Activated CD8-positive, alpha-beta T cell treated with anti-CD3 and anti-CD28 coated beads for 36 hours (primary cell): ENCODE data around the gene TMEM158. TPM values are rescaled to one million over a fixed set of nuclear protein-coding genes. Genes with fewer than 3 reads are reported as not detected.

Experiments used
- ATAC-seq: fragments of 200-7000 bp; cut with Tn5 transposase; one replicate; pipeline ENCODE4 v1.10.0; 2021; ENCODE audit warnings: mild to moderate bottlenecking, moderate library complexity
- CTCF ChIA-PET: fragments of 350-600 bp; sonication (Branson Sonifier 250); formaldehyde crosslinking; loops from one replicate; lab custom pipeline; 2021; ENCODE audit warnings: antibody characterized with exemption; lab: Charles Lee
- POLR2A ChIA-PET: fragments of 350-600 bp; sonication (Branson Sonifier 250); formaldehyde crosslinking; loops from one replicate; lab custom pipeline; 2021; ENCODE audit warnings: antibody characterized with exemption; lab: Charles Lee
- DNase-seq: peaks from one replicate; pipeline ENCODE4 v3.0.0-alpha.2; 2020
- H3K27ac Mint-ChIP-seq: one replicate; pipeline ENCODE4 v1.8.0; 2021; ENCODE audit warnings: mild to moderate bottlenecking, mixed read lengths
- H3K27me3 Mint-ChIP-seq: one replicate; pipeline ENCODE4 v1.8.0; 2021; ENCODE audit warnings: mixed read lengths
- H3K36me3 Mint-ChIP-seq: one replicate; pipeline ENCODE4 v1.8.0; 2021; ENCODE audit warnings: low read depth, mixed read lengths
- H3K4me1 Mint-ChIP-seq: one replicate; pipeline ENCODE4 v1.8.0; 2021; ENCODE audit warnings: low read depth, mixed read lengths
- H3K4me3 Mint-ChIP-seq: one replicate; pipeline ENCODE4 v1.8.0; 2021; ENCODE audit warnings: mild to moderate bottlenecking, moderate library complexity, mixed read lengths
- H3K9me3 Mint-ChIP-seq: one replicate; pipeline ENCODE4 v1.8.0; 2021; ENCODE audit warnings: mixed read lengths
- CTCF ChIP-seq: fragments of 200-600 bp; IDR thresholded peaks from one replicate; pipeline ENCODE4 v1.8.0; 2022; ENCODE audit warnings: antibody characterized with exemption, mild to moderate bottlenecking
- intact Hi-C: fragments of 100-400 bp; cut with micrococcal nuclease; formaldehyde crosslinking; loops from one replicate; pipeline ENCODE4 v1.10.0; 2022
- total RNA-seq, 2 experiments: library from RNA; stranded (reverse); gene quantifications; one replicate each; pipeline ENCODE4 v1.2.3, GENCODE V29; 2021

The TMEM158 gene
- total RNA-seq, 2 experiments from 2014 or later: not detected

GRCh38 chr3:45235409-45235808 lies 9.3 kb upstream of the TMEM158 start:
- intact Hi-C loops: no loop called here
- no peak overlapping the region for H3K4me3 Mint-ChIP-seq
- CTCF ChIA-PET: no interaction called here

GRCh38 chr3:45234250-45234649 lies 8.2 kb upstream of the TMEM158 start:
- POLR2A ChIA-PET: no interaction called here
- DNase-seq (peak; percentile 8), ATAC-seq (peak; percentile 62)
- CTCF ChIA-PET: interaction anchor here (1.3 kb wide), 1 partner anchor 194 kb away, joined by 4 read pairs; no protein-coding TSS in a partner anchor
- peaks cover 20% of the 10 kb centered on the region for H3K27me3 Mint-ChIP-seq
- peaks cover 6% of the 10 kb centered on the region for H3K9me3 Mint-ChIP-seq
- H3K36me3 Mint-ChIP-seq: no peaks in the 10 kb centered on the region
- H3K4me1 Mint-ChIP-seq: no peaks in the 10 kb centered on the region
- H3K4me3 Mint-ChIP-seq: no peak overlapping the region
- H3K27ac Mint-ChIP-seq: no peak overlapping the region
- no peak for TF ChIP-seq CTCF
- intact Hi-C loops: no loop called here

More at GRCh38 chr3:45235409-45235808, 9.3 kb upstream of the TMEM158 start:
- ATAC-seq: no peak
- no peaks in the 10 kb centered on the region for H3K36me3 Mint-ChIP-seq
- H3K4me1 Mint-ChIP-seq: no peaks in the 10 kb centered on the region
- H3K27me3 Mint-ChIP-seq: peaks cover 15% of the 10 kb centered on the region
- H3K9me3 Mint-ChIP-seq: peaks cover 6% of the 10 kb centered on the region
- H3K27ac Mint-ChIP-seq: no peak overlapping the region
- no peak for TF ChIP-seq CTCF
- DNase-seq: no peak
- POLR2A ChIA-PET: no interaction called here

GRCh38 chr3:45232521-45232920 lies 6.4 kb upstream of the TMEM158 start:
- DNase-seq: no peak
- H3K4me1 Mint-ChIP-seq: no peaks in the 10 kb centered on the region
- intact Hi-C loops: no loop called here
- no peak for TF ChIP-seq CTCF
- no peak overlapping the region for H3K27ac Mint-ChIP-seq
- ChIA-PET CTCF (no interaction called here), POLR2A (no interaction called here)
- no peak for ATAC-seq
- H3K9me3 Mint-ChIP-seq: peaks cover 6% of the 10 kb centered on the region
- no peaks in the 10 kb centered on the region for H3K36me3 Mint-ChIP-seq
- no peak overlapping the region for H3K4me3 Mint-ChIP-seq
- peaks cover 31% of the 10 kb centered on the region for H3K27me3 Mint-ChIP-seq

GRCh38 chr3:45227946-45228345 lies 1.9 kb upstream of the TMEM158 start:
- H3K4me3 Mint-ChIP-seq: no peak overlapping the region
- ChIA-PET CTCF (interaction anchor here (1.2 to 1.7 kb wide), 2 partner anchors 187 to 190 kb away, joined by 3 to 6 read pairs; no protein-coding TSS in a partner anchor), POLR2A (no interaction called here)
- intact Hi-C loops: no loop called here
- DNase-seq (no peak), ATAC-seq (no peak)
- H3K27ac Mint-ChIP-seq: no peak overlapping the region
- peaks cover 12% of the 10 kb centered on the region for H3K4me1 Mint-ChIP-seq
- H3K36me3 Mint-ChIP-seq: no peaks in the 10 kb centered on the region
- TF ChIP-seq CTCF: no peak
- H3K9me3 Mint-ChIP-seq: no peaks in the 10 kb centered on the region
- peaks cover 56% of the 10 kb centered on the region for H3K27me3 Mint-ChIP-seq

- no peaks in the 10 kb centered on the region for H3K9me3 Mint-ChIP-seq
- DNase-seq (no peak), ATAC-seq (no peak)
- H3K4me3 Mint-ChIP-seq: no peak overlapping the region
- no peak overlapping the region for H3K27ac Mint-ChIP-seq
- intact Hi-C loops: no loop called here
- peaks cover 12% of the 10 kb centered on the region for H3K4me1 Mint-ChIP-seq
- TF ChIP-seq CTCF: no peak
- peaks cover 63% of the 10 kb centered on the region for H3K27me3 Mint-ChIP-seq
- H3K36me3 Mint-ChIP-seq: no peaks in the 10 kb centered on the region
- ChIA-PET POLR2A (interaction anchor here (0.6 kb wide), 1 partner anchor 20 kb away, joined by 4 read pairs; no protein-coding TSS in a partner anchor), CTCF (interaction anchor here (0.6 to 1.7 kb wide), 3 partner anchors 25 to 187 kb away, joined by 3 to 6 read pairs (median 3); no protein-coding TSS in a partner anchor)
Measured at GRCh38 chr3:45227071-45227820, 1.2 kb upstream of the TMEM158 start.
